Erythroblast (primary cell): ENCODE data around the gene BSND.

ENCODE experiments used
- GATA1 ChIP-seq: IDR thresholded peaks from 2 replicates; pipeline ENCODE4 v1.6.1; 2011; ENCODE audit warnings: low read depth, mild to moderate bottlenecking, control low read depth, low read length, moderate library complexity
- POLR2A ChIP-seq: IDR thresholded peaks from 2 replicates; pipeline ENCODE4 v1.6.1; 2011; ENCODE audit warnings: mild to moderate bottlenecking, low read length

DNA sequence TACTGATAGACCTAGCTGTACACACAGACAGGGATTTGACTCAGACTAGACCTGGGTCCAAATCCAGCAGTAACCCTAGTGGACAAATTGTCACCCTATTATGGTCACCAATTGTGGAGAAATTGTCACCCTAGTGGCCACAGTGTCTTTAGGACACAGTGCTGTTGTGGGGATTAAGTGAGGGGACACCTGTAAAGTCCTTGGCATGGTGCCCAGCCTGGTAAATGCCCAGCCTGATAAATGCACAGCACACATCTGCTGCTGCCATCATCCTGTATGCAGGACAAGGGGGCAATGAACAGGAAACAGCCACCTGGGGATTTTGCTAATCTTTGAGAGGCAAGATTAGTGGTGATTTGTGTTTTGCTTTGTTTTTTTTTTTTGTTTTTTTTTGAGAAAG is 16.0 kb upstream of the BSND start:
- TF ChIP-seq POLR2A (no peak), GATA1 (no peak)
